ELF-1 (cell line): ENCODE data around the gene MYLK2.
"Not testable (repeated sequence)": the region's sequence is repeated elsewhere in the genome, so short reads cannot be mapped to it uniquely, and the experiment has no call there.

Experiments
- DNase-seq: peaks from one replicate; pipeline ENCODE4 v3.0.0-alpha.2; 2016; ENCODE audit warnings: low read depth, low spot score

MYLK2 gene

GRCh38 chr20:31815408-31816188, 3.6 kb upstream of the MYLK2 start:
- DNase-seq: no peak

- no peak for DNase-seq
Measured at GRCh38 chr20:31816221-31816620, 2.9 kb upstream of the MYLK2 start.

- no peak for DNase-seq
Measured at GRCh38 chr20:31817461-31817860, 1.7 kb upstream of the MYLK2 start.

GRCh38 chr20:31818376-31818908, 714 bp upstream of the MYLK2 start:
- no peak for DNase-seq

GRCh38 chr20:31820228-31820627, 1.1 kb downstream of the MYLK2 start:
- no peak for DNase-seq

- DNase-seq: no peak
Measured at GRCh38 chr20:31821427-31821826, 2.3 kb downstream of the MYLK2 start.

- DNase-seq: peak; percentile 96
Measured at GRCh38 chr20:31822421-31823330, 3.5 kb downstream of the MYLK2 start.

- no peak for DNase-seq
Measured at GRCh38 chr20:31823360-31824124, 4.4 kb downstream of the MYLK2 start.

- DNase-seq: no peak
Measured at GRCh38 chr20:31824125-31824485, 4.9 kb downstream of the MYLK2 start.

GRCh38 chr20:31824554-31825313, 5.6 kb downstream of the MYLK2 start:
- no peak for DNase-seq

- DNase-seq: no peak
Measured at GRCh38 chr20:31826074-31826473, 6.9 kb downstream of the MYLK2 start.

GRCh38 chr20:31827059-31827458, 7.9 kb downstream of the MYLK2 start:
- no peak for DNase-seq

GRCh38 chr20:31828016-31828415, 8.9 kb downstream of the MYLK2 start:
- DNase-seq: not testable (repeated sequence)

- no peak for DNase-seq
Measured at GRCh38 chr20:31829731-31830130, 10.6 kb downstream of the MYLK2 start.

- DNase-seq: no peak
Measured at GRCh38 chr20:31830406-31830981, 11.3 kb downstream of the MYLK2 start.

GRCh38 chr20:31831211-31831610, 12.1 kb downstream of the MYLK2 start:
- DNase-seq: no peak

GRCh38 chr20:31831771-31832306, 12.7 kb downstream of the MYLK2 start:
- DNase-seq: no peak

GRCh38 chr20:31833130-31833930, 14.2 kb downstream of the MYLK2 start:
- DNase-seq: peak; percentile 94

- DNase-seq: no peak
Measured at GRCh38 chr20:31833931-31834521, 14.9 kb downstream of the MYLK2 start.
